GM23338 (cell line): ENCODE data around the gene KYNU.
"Not testable (repeated sequence)": the region's sequence is repeated elsewhere in the genome, so short reads cannot be mapped to it uniquely, and the experiment has no call there.

Experiments used
- CREB1 ChIP-seq: fragments of 250-450 bp; sonication (Bioruptor Pico); IDR thresholded peaks from 2 replicates; pipeline ENCODE4 v1.5.0; 2020; ENCODE audit warnings: low read depth, mild to moderate bottlenecking, moderate library complexity
- EZH2 ChIP-seq: fragments of 200-600 bp; sonication (generic); IDR thresholded peaks from one replicate; pipeline ENCODE4 v1.8.0; 2017; ENCODE audit warnings: antibody characterized with exemption, mild to moderate bottlenecking, low read depth; ENCODE audit not compliant: unreplicated experiment
- EZH2phosphoT487 ChIP-seq: fragments of 200-600 bp; sonication (generic); IDR thresholded peaks from one replicate; pipeline ENCODE4 v1.8.1; 2018; ENCODE audit warnings: antibody characterized with exemption; ENCODE audit not compliant: unreplicated experiment
- JUNB ChIP-seq: IDR thresholded peaks from one replicate; pipeline ENCODE4 v1.6.1; 2016; ENCODE audit warnings: antibody characterized with exemption; ENCODE audit not compliant: unreplicated experiment
- NANOG ChIP-seq: IDR thresholded peaks from 2 replicates; pipeline ENCODE4 v1.6.1; 2016; ENCODE audit warnings: antibody characterized with exemption, borderline replicate concordance
- POLR2AphosphoS5 ChIP-seq: IDR thresholded peaks from 2 replicates; pipeline ENCODE4 v1.6.1; 2016; ENCODE audit warnings: antibody characterized with exemption, low read depth
- STAT1 ChIP-seq: IDR thresholded peaks from one replicate; pipeline ENCODE4 v1.6.1; 2016; ENCODE audit warnings: antibody characterized with exemption; ENCODE audit not compliant: unreplicated experiment
- ZNF114 ChIP-seq: fragments of 250-450 bp; sonication (Bioruptor Pico); IDR thresholded peaks from 2 replicates; pipeline ENCODE4 v1.5.0; 2020; ENCODE audit warnings: mild to moderate bottlenecking, moderate library complexity
- ZNF331 ChIP-seq: fragments of 250-450 bp; sonication (Bioruptor Pico); IDR thresholded peaks from 2 replicates; pipeline ENCODE4 v1.5.0; 2020; ENCODE audit warnings: low read depth, mild to moderate bottlenecking, moderate library complexity
- TF ChIP-seq, protein P1 (sequence below), 2 experiments: fragments of 200-600 bp in 1 of 2; sonication (generic) in 1 of 2; conservative IDR thresholded peaks; 2 replicates each; pipeline versions ENCODE4 v1.5.1 to v1.6.1; 2016 to 2017; ENCODE audit warnings: antibody characterized with exemption in 2 of 2, low read depth in 2 of 2, mild to moderate bottlenecking in 2 of 2, moderate library complexity in 1 of 2
- TF ChIP-seq, protein P2 (sequence below): IDR thresholded peaks from one replicate; pipeline ENCODE4 v1.6.1; 2018; ENCODE audit warnings: antibody characterized with exemption; ENCODE audit not compliant: unreplicated experiment
- TF ChIP-seq, protein P3 (sequence below): IDR thresholded peaks from 2 replicates; pipeline ENCODE4 v1.6.1; 2016; ENCODE audit warnings: antibody characterized with exemption
- TF ChIP-seq, protein P4 (sequence below): fragments of 250-450 bp; sonication (Bioruptor Pico); IDR thresholded peaks from 2 replicates; pipeline ENCODE4 v1.5.0; 2020; ENCODE audit warnings: mild to moderate bottlenecking, moderate library complexity

DNA sequence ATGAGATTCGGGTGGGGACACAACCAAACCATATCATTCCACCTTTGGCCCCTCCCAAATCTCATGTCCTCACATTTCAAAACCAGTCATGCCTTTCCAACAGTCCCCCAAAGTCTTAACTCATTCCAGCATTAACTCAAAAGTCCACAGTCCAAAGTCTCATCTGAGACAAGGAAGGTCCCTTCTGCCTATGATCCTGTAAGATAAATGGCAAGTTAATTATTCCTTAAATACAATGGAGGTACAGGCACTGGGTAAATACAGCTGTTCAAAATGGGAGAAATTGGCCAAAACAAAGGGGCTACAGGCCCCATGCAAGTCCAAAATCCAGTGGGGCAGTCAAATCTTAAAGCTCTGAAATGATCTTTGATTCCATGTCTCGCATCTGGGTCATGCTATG lies 71.3 kb downstream of the KYNU start:
- TF ChIP-seq, protein P1, sequence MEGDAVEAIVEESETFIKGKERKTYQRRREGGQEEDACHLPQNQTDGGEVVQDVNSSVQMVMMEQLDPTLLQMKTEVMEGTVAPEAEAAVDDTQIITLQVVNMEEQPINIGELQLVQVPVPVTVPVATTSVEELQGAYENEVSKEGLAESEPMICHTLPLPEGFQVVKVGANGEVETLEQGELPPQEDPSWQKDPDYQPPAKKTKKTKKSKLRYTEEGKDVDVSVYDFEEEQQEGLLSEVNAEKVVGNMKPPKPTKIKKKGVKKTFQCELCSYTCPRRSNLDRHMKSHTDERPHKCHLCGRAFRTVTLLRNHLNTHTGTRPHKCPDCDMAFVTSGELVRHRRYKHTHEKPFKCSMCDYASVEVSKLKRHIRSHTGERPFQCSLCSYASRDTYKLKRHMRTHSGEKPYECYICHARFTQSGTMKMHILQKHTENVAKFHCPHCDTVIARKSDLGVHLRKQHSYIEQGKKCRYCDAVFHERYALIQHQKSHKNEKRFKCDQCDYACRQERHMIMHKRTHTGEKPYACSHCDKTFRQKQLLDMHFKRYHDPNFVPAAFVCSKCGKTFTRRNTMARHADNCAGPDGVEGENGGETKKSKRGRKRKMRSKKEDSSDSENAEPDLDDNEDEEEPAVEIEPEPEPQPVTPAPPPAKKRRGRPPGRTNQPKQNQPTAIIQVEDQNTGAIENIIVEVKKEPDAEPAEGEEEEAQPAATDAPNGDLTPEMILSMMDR (conservative IDR thresholded peaks at IDR 0.05; ENCODE audit: low read depth in 2 of 2): not testable (repeated sequence)
- TF ChIP-seq, protein P2, sequence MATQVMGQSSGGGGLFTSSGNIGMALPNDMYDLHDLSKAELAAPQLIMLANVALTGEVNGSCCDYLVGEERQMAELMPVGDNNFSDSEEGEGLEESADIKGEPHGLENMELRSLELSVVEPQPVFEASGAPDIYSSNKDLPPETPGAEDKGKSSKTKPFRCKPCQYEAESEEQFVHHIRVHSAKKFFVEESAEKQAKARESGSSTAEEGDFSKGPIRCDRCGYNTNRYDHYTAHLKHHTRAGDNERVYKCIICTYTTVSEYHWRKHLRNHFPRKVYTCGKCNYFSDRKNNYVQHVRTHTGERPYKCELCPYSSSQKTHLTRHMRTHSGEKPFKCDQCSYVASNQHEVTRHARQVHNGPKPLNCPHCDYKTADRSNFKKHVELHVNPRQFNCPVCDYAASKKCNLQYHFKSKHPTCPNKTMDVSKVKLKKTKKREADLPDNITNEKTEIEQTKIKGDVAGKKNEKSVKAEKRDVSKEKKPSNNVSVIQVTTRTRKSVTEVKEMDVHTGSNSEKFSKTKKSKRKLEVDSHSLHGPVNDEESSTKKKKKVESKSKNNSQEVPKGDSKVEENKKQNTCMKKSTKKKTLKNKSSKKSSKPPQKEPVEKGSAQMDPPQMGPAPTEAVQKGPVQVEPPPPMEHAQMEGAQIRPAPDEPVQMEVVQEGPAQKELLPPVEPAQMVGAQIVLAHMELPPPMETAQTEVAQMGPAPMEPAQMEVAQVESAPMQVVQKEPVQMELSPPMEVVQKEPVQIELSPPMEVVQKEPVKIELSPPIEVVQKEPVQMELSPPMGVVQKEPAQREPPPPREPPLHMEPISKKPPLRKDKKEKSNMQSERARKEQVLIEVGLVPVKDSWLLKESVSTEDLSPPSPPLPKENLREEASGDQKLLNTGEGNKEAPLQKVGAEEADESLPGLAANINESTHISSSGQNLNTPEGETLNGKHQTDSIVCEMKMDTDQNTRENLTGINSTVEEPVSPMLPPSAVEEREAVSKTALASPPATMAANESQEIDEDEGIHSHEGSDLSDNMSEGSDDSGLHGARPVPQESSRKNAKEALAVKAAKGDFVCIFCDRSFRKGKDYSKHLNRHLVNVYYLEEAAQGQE: not testable (repeated sequence)
- TF ChIP-seq POLR2AphosphoS5; EZH2phosphoT487; EZH2; ZNF331 (CRISPR knock-in tag); CREB1; NANOG; ZNF114 (CRISPR knock-in tag); JUNB; STAT1: not testable (repeated sequence)
- TF ChIP-seq, protein P3, sequence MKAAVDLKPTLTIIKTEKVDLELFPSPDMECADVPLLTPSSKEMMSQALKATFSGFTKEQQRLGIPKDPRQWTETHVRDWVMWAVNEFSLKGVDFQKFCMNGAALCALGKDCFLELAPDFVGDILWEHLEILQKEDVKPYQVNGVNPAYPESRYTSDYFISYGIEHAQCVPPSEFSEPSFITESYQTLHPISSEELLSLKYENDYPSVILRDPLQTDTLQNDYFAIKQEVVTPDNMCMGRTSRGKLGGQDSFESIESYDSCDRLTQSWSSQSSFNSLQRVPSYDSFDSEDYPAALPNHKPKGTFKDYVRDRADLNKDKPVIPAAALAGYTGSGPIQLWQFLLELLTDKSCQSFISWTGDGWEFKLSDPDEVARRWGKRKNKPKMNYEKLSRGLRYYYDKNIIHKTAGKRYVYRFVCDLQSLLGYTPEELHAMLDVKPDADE: not testable (repeated sequence)
- TF ChIP-seq, protein P4, sequence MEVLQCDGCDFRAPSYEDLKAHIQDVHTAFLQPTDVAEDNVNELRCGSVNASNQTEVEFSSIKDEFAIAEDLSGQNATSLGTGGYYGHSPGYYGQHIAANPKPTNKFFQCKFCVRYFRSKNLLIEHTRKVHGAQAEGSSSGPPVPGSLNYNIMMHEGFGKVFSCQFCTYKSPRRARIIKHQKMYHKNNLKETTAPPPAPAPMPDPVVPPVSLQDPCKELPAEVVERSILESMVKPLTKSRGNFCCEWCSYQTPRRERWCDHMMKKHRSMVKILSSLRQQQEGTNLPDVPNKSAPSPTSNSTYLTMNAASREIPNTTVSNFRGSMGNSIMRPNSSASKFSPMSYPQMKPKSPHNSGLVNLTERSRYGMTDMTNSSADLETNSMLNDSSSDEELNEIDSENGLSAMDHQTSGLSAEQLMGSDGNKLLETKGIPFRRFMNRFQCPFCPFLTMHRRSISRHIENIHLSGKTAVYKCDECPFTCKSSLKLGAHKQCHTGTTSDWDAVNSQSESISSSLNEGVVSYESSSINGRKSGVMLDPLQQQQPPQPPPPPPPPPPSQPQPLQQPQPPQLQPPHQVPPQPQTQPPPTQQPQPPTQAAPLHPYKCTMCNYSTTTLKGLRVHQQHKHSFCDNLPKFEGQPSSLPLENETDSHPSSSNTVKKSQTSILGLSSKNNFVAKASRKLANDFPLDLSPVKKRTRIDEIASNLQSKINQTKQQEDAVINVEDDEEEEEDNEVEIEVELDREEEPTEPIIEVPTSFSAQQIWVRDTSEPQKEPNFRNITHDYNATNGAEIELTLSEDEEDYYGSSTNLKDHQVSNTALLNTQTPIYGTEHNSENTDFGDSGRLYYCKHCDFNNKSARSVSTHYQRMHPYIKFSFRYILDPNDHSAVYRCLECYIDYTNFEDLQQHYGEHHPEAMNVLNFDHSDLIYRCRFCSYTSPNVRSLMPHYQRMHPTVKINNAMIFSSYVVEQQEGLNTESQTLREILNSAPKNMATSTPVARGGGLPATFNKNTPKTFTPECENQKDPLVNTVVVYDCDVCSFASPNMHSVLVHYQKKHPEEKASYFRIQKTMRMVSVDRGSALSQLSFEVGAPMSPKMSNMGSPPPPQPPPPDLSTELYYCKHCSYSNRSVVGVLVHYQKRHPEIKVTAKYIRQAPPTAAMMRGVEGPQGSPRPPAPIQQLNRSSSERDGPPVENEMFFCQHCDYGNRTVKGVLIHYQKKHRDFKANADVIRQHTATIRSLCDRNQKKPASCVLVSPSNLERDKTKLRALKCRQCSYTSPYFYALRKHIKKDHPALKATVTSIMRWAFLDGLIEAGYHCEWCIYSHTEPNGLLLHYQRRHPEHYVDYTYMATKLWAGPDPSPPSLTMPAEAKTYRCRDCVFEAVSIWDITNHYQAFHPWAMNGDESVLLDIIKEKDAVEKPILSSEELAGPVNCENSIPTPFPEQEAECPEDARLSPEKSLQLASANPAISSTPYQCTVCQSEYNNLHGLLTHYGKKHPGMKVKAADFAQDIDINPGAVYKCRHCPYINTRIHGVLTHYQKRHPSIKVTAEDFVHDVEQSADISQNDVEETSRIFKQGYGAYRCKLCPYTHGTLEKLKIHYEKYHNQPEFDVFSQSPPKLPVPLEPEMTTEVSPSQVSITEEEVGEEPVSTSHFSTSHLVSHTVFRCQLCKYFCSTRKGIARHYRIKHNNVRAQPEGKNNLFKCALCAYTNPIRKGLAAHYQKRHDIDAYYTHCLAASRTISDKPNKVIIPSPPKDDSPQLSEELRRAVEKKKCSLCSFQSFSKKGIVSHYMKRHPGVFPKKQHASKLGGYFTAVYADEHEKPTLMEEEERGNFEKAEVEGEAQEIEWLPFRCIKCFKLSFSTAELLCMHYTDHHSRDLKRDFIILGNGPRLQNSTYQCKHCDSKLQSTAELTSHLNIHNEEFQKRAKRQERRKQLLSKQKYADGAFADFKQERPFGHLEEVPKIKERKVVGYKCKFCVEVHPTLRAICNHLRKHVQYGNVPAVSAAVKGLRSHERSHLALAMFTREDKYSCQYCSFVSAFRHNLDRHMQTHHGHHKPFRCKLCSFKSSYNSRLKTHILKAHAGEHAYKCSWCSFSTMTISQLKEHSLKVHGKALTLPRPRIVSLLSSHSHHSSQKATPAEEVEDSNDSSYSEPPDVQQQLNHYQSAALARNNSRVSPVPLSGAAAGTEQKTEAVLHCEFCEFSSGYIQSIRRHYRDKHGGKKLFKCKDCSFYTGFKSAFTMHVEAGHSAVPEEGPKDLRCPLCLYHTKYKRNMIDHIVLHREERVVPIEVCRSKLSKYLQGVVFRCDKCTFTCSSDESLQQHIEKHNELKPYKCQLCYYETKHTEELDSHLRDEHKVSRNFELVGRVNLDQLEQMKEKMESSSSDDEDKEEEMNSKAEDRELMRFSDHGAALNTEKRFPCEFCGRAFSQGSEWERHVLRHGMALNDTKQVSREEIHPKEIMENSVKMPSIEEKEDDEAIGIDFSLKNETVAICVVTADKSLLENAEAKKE: not testable (repeated sequence)
